Cardiac septum (tissue), 1 donor: ENCODE data around the gene PDCD1. TPM values are rescaled to one million over a fixed set of nuclear protein-coding genes. Genes with fewer than 3 reads are reported as not detected.

Experiments used
- DNase-seq: peaks from one replicate; pipeline ENCODE4 v3.0.0-alpha.2; 2020; ENCODE audit warnings: low spot score
- intact Hi-C: fragments of 100-400 bp; cut with DNase I; formaldehyde crosslinking; loops from one replicate; pipeline ENCODE4 v1.14.0; 2022
- total RNA-seq: library from RNA; stranded (reverse); fragmentation: NEBNext Ultra II Directional; extraction: Animal tissue kit (Norgen Biotek cat#: 25700); gene quantifications from one replicate; pipeline ENCODE4 v1.2.1, GENCODE V29; 2021
- donor health status: DM: no; HTN: no; CAD: no.

Gene PDCD1
- total RNA-seq, 1 donor from 2014 or later: 2.0 TPM

- intact Hi-C loops: no loop called here
- no peak for DNase-seq
Observed at GRCh38 chr2:241868661-241869081, 10.0 kb upstream of the PDCD1 start.

- DNase-seq: no peak
- intact Hi-C loops: no loop called here
Observed at GRCh38 chr2:241867776-241868420, 9.2 kb upstream of the PDCD1 start.

GRCh38 chr2:241866790-241867645, 8.3 kb upstream of the PDCD1 start:
- no peak for DNase-seq
- intact Hi-C loops: no loop called here

DNA sequence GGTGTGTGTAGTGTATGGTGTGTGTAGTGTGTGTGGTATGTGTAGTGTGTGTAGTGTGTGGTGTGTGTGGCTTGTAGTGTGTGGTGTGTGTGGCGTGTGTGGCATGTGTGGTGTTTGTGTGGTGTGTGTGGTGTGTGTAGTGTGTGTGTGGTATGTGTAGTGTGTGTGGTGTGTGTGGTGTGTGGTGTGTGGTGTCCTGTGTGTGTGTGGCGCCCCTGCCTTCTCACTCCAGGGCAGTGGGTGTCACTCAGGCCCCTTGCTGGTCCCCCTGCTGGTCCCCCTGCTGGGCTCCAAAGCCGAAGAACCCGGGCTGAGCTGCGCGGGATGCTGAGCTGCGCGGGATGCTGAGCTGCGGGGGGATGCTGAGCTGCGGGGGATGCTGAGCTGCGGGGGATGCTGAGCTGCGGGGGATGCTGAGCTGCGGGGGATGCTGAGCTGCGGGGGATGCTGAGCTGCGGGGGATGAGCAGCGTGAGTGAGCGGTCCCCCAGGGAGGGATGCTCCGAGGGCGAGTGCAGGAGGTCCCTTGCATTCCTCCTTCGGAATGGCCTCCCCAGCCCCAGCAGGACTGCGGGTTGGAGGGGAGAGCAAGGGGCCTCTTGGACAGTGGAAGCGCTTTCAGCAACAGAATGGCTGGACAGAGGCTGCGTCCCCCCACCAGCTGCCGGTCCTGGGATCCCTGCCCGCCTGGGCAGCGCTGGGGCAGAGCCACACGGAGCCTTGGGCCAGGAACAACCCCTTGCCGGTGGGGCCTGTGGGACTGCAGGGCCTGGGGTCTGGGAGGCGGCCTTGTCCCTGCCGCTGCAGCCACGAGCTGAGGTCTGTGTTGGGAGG, 7.5 kb upstream of the PDCD1 start:
- intact Hi-C loops: no loop called here
- DNase-seq: no peak

GRCh38 chr2:241865416-241865956, 6.8 kb upstream of the PDCD1 start:
- no peak for DNase-seq

DNA sequence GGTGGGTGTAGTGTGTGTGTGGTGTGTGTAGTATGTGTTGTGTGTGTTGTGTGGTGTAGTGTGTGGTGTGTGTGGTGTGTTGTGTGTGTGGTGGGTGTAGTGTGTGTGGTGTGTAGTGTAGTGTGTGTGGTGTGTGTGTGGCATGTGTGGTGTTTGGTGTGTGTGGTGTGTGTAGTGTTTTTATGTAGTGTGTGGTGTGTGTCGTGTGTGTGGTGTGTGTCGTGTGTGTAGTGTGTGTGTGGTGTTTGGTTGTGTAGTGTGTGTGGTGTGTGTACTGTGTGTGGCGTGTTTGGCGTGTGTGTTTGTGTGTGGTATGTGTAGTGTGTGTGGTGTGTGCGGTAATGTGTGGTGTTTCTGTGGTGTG, 6.1 kb upstream of the PDCD1 start:
- no peak for DNase-seq
- intact Hi-C loops: no loop called here

More at GRCh38 chr2:241865416-241865956, 6.8 kb upstream of the PDCD1 start:
- intact Hi-C loops: no loop called here

- intact Hi-C loops: no loop called here
Observed at GRCh38 chr2:241864168-241864849, 5.6 kb upstream of the PDCD1 start.

GRCh38 chr2:241863536-241863954, 4.9 kb upstream of the PDCD1 start:
- intact Hi-C loops: no loop called here
- no peak for DNase-seq

More at GRCh38 chr2:241864168-241864849, 5.6 kb upstream of the PDCD1 start:
- no peak for DNase-seq

- no peak for DNase-seq
- intact Hi-C loops: no loop called here
Observed at GRCh38 chr2:241862775-241863535, 4.3 kb upstream of the PDCD1 start.

DNA sequence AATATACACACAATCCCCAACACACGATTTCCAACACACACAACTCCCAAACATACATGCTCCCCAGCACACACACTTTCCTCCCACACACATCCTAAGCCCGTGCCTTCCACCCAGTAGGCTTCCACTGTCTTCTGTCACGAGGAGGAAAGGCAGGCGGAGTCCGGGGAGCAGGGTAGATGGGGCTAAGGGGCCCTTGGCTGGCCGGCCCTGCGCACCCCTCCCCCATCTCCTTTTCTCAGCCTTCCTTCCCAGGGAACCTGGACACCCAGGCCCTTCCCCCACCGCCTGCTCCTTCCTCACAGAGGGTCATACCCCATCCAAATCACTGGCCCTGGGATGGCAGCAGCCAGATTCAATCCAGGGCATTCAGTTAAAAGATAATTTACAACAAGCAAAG, 3.4 kb upstream of the PDCD1 start:
- DNase-seq: no peak
- intact Hi-C loops: no loop called here

GRCh38 chr2:241861264-241861663, 2.6 kb upstream of the PDCD1 start:
- no peak for DNase-seq
- intact Hi-C loops: no loop called here

DNA sequence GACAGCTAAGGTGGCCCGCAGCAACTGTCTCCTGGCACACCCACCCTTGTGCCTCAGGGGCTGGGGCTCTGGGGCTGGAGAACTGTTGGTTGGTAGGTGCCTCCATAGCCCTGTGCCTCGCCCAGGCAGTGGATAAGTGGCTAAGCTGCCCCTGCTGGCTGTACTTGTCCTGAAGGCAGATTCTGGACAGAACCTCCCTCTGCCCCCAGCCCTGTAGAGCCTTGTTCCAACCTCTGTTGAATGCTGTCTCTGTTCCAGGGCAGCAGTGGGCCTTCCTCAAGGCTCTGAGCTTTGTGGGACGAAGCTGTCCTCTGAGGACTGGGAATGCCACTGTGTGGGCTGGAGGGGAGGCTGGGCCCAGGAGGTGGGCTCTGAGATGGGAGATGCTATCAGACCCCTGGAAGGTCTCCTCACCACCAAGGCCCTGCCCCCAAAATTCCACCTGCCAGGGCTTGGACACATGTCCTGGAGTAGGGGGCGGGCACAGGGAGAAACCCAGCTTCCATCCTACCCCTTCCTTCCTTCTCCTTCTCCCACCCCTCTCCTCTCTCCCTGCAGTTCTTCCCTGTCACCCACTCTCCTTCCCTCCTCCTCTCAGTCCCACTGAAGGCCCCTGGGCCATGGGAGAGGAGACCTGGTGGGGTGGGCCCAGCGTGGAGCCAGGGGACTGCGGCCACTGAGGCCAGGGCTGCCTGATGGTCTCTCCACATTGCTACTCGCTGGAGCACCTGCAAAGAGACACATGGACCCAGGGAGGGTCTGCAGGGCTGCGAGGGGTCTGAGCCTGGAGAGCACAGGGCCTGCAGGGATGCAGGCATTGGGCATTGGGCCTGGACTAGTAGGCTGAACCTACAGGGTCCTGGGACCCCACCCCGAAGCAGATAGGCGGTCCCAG, 1.7 kb upstream of the PDCD1 start:
- DNase-seq: no peak
- intact Hi-C loops: no loop called here

- intact Hi-C loops: loop anchor here (1.0 kb wide), 1 partner anchor 18 kb away; no protein-coding TSS in a partner anchor
- no peak for DNase-seq
Observed at GRCh38 chr2:241859436-241860183, 916 bp upstream of the PDCD1 start.

- DNase-seq: no peak
- intact Hi-C loops: loop anchor here (1.0 kb wide), 1 partner anchor 18 kb away; no protein-coding TSS in a partner anchor
Observed at GRCh38 chr2:241859017-241859435, 332 bp upstream of the PDCD1 start.

- intact Hi-C loops: loop anchor here (1.0 kb wide), 1 partner anchor 47 kb away; no protein-coding TSS in a partner anchor
- DNase-seq: no peak
Observed at GRCh38 chr2:241857572-241858121, 1.0 kb downstream of the PDCD1 start.

- intact Hi-C loops: no loop called here
Observed at GRCh38 chr2:241857041-241857541, 1.6 kb downstream of the PDCD1 start.

More at GRCh38 chr2:241857041-241857541, 1.6 kb downstream of the PDCD1 start:
- DNase-seq: peak; percentile 71
